Endothelial cell (in vitro differentiated cells): ENCODE data around the gene GRM7. TPM values are rescaled to one million over a fixed set of nuclear protein-coding genes. Genes with fewer than 3 reads are reported as not detected.

Source experiments
- DNase-seq: peaks from one replicate; pipeline ENCODE4 v3.0.0; 2021; ENCODE audit warnings: low spot score
- H3K27ac Mint-ChIP-seq: one replicate; pipeline ENCODE4 v1.8.0; 2021; ENCODE audit warnings: mixed read lengths, inconsistent platforms; ENCODE audit not compliant: unreplicated experiment
- H3K27me3 Mint-ChIP-seq: one replicate; pipeline ENCODE4 v1.8.0; 2021; ENCODE audit warnings: mild to moderate bottlenecking, moderate library complexity, mixed read lengths, inconsistent platforms; ENCODE audit not compliant: unreplicated experiment
- H3K36me3 Mint-ChIP-seq: one replicate; pipeline ENCODE4 v1.8.0; 2021; ENCODE audit warnings: mild to moderate bottlenecking, low read depth, mixed read lengths, inconsistent platforms; ENCODE audit not compliant: unreplicated experiment
- H3K4me1 Mint-ChIP-seq: one replicate; pipeline ENCODE4 v1.8.0; 2021; ENCODE audit warnings: mild to moderate bottlenecking, mixed read lengths, inconsistent platforms; ENCODE audit not compliant: unreplicated experiment
- H3K4me3 Mint-ChIP-seq: one replicate; pipeline ENCODE4 v1.8.0; 2021; ENCODE audit warnings: mild to moderate bottlenecking, mixed read lengths, inconsistent platforms; ENCODE audit not compliant: unreplicated experiment
- H3K9me3 Mint-ChIP-seq: one replicate; pipeline ENCODE4 v1.8.0; 2021; ENCODE audit warnings: mixed read lengths, inconsistent platforms; ENCODE audit not compliant: unreplicated experiment
- total RNA-seq: library from RNA; stranded (reverse); fragmentation: NEBNext Ultra II Directional; extraction: Animal tissue kit (Norgen Biotek cat#: 25700); gene quantifications from one replicate; pipeline ENCODE4 v1.2.1, GENCODE V29; 2021; ENCODE audit not compliant: unreplicated experiment
- TF ChIP-seq, protein P1 (sequence below): fragments of 200-600 bp; sonication (generic); IDR thresholded peaks from one replicate; pipeline ENCODE4 v1.5.0; 2021; ENCODE audit warnings: antibody characterized with exemption; ENCODE audit not compliant: unreplicated experiment

The GRM7 gene
- total RNA-seq, 1 donor from 2014 or later: 0.18 TPM

DNA sequence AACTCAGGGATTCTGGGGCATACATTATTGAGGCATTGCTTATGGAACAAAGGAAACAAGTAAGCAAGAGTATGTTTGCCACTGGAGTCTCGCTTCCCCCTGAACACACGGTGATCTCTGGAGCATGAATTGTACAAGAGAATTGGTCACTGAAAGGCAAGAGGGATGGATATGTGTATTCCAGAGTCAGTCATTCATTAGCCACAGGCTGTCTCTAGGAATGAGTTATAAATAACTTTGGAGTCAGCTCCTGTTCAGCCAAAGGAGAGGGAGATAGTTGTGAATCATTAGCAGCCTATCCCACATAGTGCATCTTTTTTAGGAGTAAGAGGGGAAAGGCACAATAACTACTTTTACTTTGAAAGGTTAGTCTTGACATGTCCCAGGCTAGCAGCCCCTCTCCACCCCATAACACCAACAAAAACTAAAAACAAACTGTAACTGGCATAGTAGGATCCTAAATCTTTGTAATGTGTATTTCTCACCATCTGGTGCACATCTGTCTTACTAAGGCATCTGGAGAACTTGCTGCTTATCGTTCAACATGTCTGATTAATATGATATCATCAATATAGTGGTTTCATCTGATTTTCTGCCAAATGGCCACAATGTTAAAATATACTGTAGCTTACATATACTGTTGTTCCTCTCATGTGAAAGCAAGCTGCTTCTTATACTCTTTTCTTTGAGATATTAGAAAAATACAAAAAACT lies 462.2 kb downstream of the GRM7 start:
- Mint-ChIP-seq H3K27ac (no peak overlapping the region), H3K36me3 (no peaks in the 10 kb centered on the region), H3K9me3 (no peaks in the 10 kb centered on the region), H3K4me1 (peaks cover 2% of the 10 kb centered on the region), H3K4me3 (no peak overlapping the region), H3K27me3 (peaks cover 4% of the 10 kb centered on the region)
- no peak for DNase-seq
- TF ChIP-seq, protein P1, sequence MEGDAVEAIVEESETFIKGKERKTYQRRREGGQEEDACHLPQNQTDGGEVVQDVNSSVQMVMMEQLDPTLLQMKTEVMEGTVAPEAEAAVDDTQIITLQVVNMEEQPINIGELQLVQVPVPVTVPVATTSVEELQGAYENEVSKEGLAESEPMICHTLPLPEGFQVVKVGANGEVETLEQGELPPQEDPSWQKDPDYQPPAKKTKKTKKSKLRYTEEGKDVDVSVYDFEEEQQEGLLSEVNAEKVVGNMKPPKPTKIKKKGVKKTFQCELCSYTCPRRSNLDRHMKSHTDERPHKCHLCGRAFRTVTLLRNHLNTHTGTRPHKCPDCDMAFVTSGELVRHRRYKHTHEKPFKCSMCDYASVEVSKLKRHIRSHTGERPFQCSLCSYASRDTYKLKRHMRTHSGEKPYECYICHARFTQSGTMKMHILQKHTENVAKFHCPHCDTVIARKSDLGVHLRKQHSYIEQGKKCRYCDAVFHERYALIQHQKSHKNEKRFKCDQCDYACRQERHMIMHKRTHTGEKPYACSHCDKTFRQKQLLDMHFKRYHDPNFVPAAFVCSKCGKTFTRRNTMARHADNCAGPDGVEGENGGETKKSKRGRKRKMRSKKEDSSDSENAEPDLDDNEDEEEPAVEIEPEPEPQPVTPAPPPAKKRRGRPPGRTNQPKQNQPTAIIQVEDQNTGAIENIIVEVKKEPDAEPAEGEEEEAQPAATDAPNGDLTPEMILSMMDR: no peak

DNA sequence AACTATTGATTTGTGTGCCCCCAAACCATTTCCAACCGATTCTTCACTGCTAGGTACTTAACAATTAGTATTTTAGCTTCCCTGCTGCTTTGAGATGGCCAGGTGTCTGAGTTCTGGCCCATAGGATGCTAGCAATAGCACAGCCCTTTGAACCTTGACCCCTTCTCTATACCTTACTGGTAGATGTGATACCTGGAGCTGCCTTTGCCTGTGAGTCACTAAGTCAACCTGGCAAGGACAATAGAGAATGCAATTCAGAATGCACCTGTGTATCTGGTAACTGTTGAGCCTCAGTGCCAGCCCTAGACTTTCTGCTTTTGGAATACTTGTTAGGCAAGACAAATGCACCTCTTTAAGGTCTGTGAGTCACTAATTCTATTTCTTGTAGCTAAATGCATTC lies 467.4 kb downstream of the GRM7 start:
- no peak for DNase-seq
- Mint-ChIP-seq H3K27ac (no peak overlapping the region), H3K4me3 (no peak overlapping the region), H3K27me3 (peaks cover 4% of the 10 kb centered on the region), H3K4me1 (no peaks in the 10 kb centered on the region), H3K9me3 (peaks cover 2% of the 10 kb centered on the region), H3K36me3 (no peaks in the 10 kb centered on the region)
- TF ChIP-seq, protein P1: no peak

DNA sequence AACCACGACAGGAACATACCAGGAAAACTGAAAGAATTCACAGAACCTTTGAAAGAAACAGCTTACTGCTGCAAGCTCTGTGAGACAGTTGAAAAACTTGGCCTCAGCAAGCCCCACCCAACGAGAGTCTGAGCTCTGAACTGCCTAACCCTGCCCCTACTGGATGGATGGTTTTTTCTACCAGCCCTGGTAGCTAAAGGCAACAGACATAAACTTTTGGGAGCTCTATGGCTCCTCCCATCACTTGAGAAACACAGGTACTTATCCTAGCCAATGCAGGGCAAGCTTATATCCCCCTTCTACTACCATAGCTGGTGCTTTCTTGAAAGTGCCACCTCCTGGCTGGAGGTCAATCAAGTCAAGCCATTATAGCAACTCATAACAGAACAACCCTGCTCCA lies 471.8 kb downstream of the GRM7 start:
- no peaks in the 10 kb centered on the region for H3K36me3 Mint-ChIP-seq
- DNase-seq: no peak
- TF ChIP-seq, protein P1: no peak
- H3K27me3 Mint-ChIP-seq: peaks cover 2% of the 10 kb centered on the region
- H3K4me3 Mint-ChIP-seq: no peak overlapping the region
- no peak overlapping the region for H3K27ac Mint-ChIP-seq
- H3K4me1 Mint-ChIP-seq: no peaks in the 10 kb centered on the region
- H3K9me3 Mint-ChIP-seq: peaks cover 15% of the 10 kb centered on the region

DNA sequence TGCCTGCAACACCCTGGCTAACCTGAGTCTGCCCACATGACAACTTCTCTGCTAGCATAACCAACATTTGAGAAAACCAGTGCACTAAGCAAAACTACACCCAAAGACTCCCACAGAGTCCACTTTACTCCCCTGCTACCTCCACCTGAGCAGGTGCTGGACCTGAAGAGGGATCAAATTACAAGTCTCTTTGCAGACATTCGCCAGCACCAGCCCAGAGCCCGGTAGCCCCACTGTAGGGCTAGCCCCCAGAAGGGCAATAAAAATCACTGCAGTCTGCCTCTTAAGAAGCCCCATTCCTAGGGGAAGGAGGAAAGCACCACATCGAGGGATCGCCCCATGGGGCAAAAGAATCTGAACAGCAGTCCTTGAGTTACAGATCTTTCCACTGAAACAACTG lies 472.2 kb downstream of the GRM7 start:
- H3K9me3 Mint-ChIP-seq: peaks cover 15% of the 10 kb centered on the region
- TF ChIP-seq, protein P1: no peak
- no peak overlapping the region for H3K27ac Mint-ChIP-seq
- no peak for DNase-seq
- H3K27me3 Mint-ChIP-seq: peaks cover 2% of the 10 kb centered on the region
- H3K36me3 Mint-ChIP-seq: no peaks in the 10 kb centered on the region
- no peak overlapping the region for H3K4me3 Mint-ChIP-seq
- no peaks in the 10 kb centered on the region for H3K4me1 Mint-ChIP-seq

DNA sequence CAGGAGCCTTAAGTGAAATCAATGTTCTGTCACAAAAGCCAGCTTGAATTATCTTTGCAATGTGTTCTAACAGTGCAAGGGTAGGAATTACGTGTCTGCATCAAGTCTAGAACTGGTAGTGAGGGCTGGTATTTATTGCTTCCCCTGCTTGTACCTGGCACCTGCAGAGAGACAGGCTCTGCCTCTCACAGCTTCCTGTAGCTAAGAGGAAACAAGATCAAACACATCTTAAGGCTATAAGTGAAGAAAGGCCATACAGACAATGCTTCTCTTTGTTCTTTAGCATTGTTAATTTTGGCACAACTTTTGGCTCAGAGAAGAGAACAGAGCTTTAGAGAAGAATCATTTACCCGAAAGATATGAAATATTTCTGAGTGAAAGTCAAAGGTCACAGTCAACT lies 479.9 kb downstream of the GRM7 start:
- peaks cover 2% of the 10 kb centered on the region for H3K27me3 Mint-ChIP-seq
- H3K9me3 Mint-ChIP-seq: peaks cover 6% of the 10 kb centered on the region
- TF ChIP-seq, protein P1: no peak
- no peak for DNase-seq
- H3K4me3 Mint-ChIP-seq: no peak overlapping the region
- no peak overlapping the region for H3K27ac Mint-ChIP-seq
- peaks cover 5% of the 10 kb centered on the region for H3K4me1 Mint-ChIP-seq
- H3K36me3 Mint-ChIP-seq: no peaks in the 10 kb centered on the region
